CD14-positive monocyte (primary cell): ENCODE results near the gene ZFP91. TPM values are rescaled to one million over a fixed set of nuclear protein-coding genes. Genes with fewer than 3 reads are reported as not detected.

ENCODE experiments used
- DNase-seq, 3 donors: peaks; one replicate each; pipeline ENCODE4 v3.0.0-alpha.2; 2011 to 2022
- H2AFZ ChIP-seq: 2 replicates; pipeline ENCODE4 v1.6.0; 2012; ENCODE audit warnings: mild to moderate bottlenecking, low read depth, low read length, inconsistent platforms; ENCODE audit not compliant: insufficient read depth, poor library complexity, severe bottlenecking
- H3K27ac ChIP-seq, 2 donors: 1 replicate in 1 of 2; 2 replicates in 1 of 2; pipeline ENCODE4 v1.5.1; 2012 to 2013; ENCODE audit warnings: low read length in 2 of 2, control low read depth in 1 of 2, inconsistent platforms in 1 of 2, low read depth in 1 of 2, mild to moderate bottlenecking in 1 of 2
- H3K27me3 ChIP-seq, 2 donors: one replicate each; pipeline versions ENCODE4 v1.6.0 to v1.6.1; 2011 to 2013; ENCODE audit warnings: low read length in 2 of 2; ENCODE audit not compliant: control insufficient read depth in 2 of 2, insufficient read depth in 2 of 2
- H3K36me3 ChIP-seq, 2 donors: replicated peaks in 1 of 2; 1 replicate in 1 of 2; 2 replicates in 1 of 2; pipeline versions ENCODE4 v1.5.1 to v1.6.1; 2012 to 2013; ENCODE audit warnings: low read length in 2 of 2, control low read depth in 1 of 2, inconsistent platforms in 1 of 2, mild to moderate bottlenecking in 1 of 2; ENCODE audit not compliant: insufficient read depth in 2 of 2, control insufficient read depth in 1 of 2
- H3K4me1 ChIP-seq, 2 donors: 1 replicate in 1 of 2; 2 replicates in 1 of 2; pipeline versions ENCODE4 v1.5.1 to v1.6.1; 2012 to 2013; ENCODE audit warnings: low read length in 2 of 2, control low read depth in 1 of 2, inconsistent platforms in 1 of 2, mild to moderate bottlenecking in 1 of 2, moderate library complexity in 1 of 2; ENCODE audit not compliant: insufficient read depth in 2 of 2, control insufficient read depth in 1 of 2
- H3K4me2 ChIP-seq: replicated peaks from 2 replicates; pipeline ENCODE3; 2012; ENCODE audit warnings: low read length, moderate library complexity, mild to moderate bottlenecking; ENCODE audit not compliant: poor library complexity, severe bottlenecking; ENCODE audit errors: extremely low read depth
- H3K4me3 ChIP-seq, 3 experiments: fragments of 200-600 bp in 1 of 3; sonication (generic) in 1 of 3; replicated peaks in 1 of 3; 1 replicate in 2 of 3; 2 replicates in 1 of 3; pipeline ENCODE4 v1.5.1; 2011 to 2013; ENCODE audit warnings: low read length in 3 of 3, mild to moderate bottlenecking in 3 of 3, control low read depth in 2 of 3, low read depth in 2 of 3, inconsistent platforms in 1 of 3, moderate library complexity in 1 of 3
- H3K79me2 ChIP-seq: 2 replicates; pipeline ENCODE4 v1.6.0; 2012; ENCODE audit warnings: mild to moderate bottlenecking, control low read depth, inconsistent platforms, low read length, moderate library complexity; ENCODE audit not compliant: insufficient read depth
- H3K9ac ChIP-seq: 2 replicates; pipeline ENCODE4 v1.6.0; 2017; ENCODE audit warnings: low read length, mild to moderate bottlenecking; ENCODE audit not compliant: insufficient read depth, poor library complexity, severe bottlenecking
- H3K9me3 ChIP-seq, 2 donors: replicated peaks in 1 of 2; 1 replicate in 1 of 2; 2 replicates in 1 of 2; pipeline versions ENCODE4 v1.5.1 to v1.6.1; 2012 to 2013; ENCODE audit warnings: low read length in 2 of 2, control low read depth in 1 of 2; ENCODE audit not compliant: control insufficient read depth in 1 of 2, insufficient read depth in 1 of 2
- H4K20me1 ChIP-seq: 2 replicates; pipeline ENCODE4 v1.6.0; 2012; ENCODE audit warnings: mild to moderate bottlenecking, low read length, control low read depth, moderate library complexity; ENCODE audit not compliant: insufficient read depth
- H3K27ac Mint-ChIP-seq, 7 donors: one replicate each; pipeline ENCODE4 v1.8.0; 2020; ENCODE audit warnings: mild to moderate bottlenecking in 7 of 7, mixed read lengths in 7 of 7, moderate library complexity in 6 of 7, inconsistent platforms in 2 of 7
- H3K27me3 Mint-ChIP-seq, 3 donors: one replicate each; pipeline ENCODE4 v1.8.0; 2021 to 2022; ENCODE audit warnings: low read depth in 3 of 3, mild to moderate bottlenecking in 3 of 3, mixed read lengths in 3 of 3, moderate library complexity in 3 of 3, inconsistent platforms in 1 of 3
- H3K36me3 Mint-ChIP-seq, 2 donors: one replicate each; pipeline ENCODE4 v1.8.0; 2020; ENCODE audit warnings: mixed read lengths in 2 of 2, inconsistent platforms in 1 of 2, mild to moderate bottlenecking in 1 of 2
- H3K4me1 Mint-ChIP-seq: one replicate; pipeline ENCODE4 v1.8.0; 2020; ENCODE audit warnings: mild to moderate bottlenecking, mixed read lengths
- H3K4me3 Mint-ChIP-seq, 2 donors: one replicate each; pipeline ENCODE4 v1.8.0; 2020; ENCODE audit warnings: mild to moderate bottlenecking in 2 of 2, mixed read lengths in 2 of 2, moderate library complexity in 1 of 2
- H3K9me3 Mint-ChIP-seq, 7 donors: one replicate each; pipeline ENCODE4 v1.8.0; 2020 to 2022; ENCODE audit warnings: mixed read lengths in 7 of 7, mild to moderate bottlenecking in 6 of 7, moderate library complexity in 6 of 7, inconsistent platforms in 2 of 7
- CTCF ChIP-seq: fragments of 200-600 bp; IDR thresholded peaks from one replicate; pipeline ENCODE4 v1.8.0; 2022; ENCODE audit warnings: antibody characterized with exemption, mild to moderate bottlenecking
- WGBS: methylation state at CpG from one replicate; pipeline ENCODE4 v1.1.5; 2013; ENCODE audit warnings: missing lambda C conversion rate; ENCODE audit not compliant: insufficient coverage; 5-methylcytosine and 5-hydroxymethylcytosine counted together
- intact Hi-C, 2 donors: fragments of 100-400 bp; cut with micrococcal nuclease; formaldehyde crosslinking; loops; one replicate each; pipeline versions ENCODE4 v1.15.0 to v1.15.1; 2023
- polyA plus RNA-seq, 3 donors: library from polyadenylated mRNA; depleted of rRNA in 1 of 3; unstranded in 2 of 3; stranded (reverse) in 1 of 3; fragments of 300-500 nt in 2 of 3; fragments of >200 nt in 1 of 3; fragmentation: Illumina TruSeq in 2 of 3; gene quantifications; 1 replicate in 2 of 3; 2 replicates in 1 of 3; pipeline ENCODE4 v1.2.3, GENCODE V29; 2012 to 2021

Gene ZFP91
- polyA plus RNA-seq, 3 donors = 8.0 to 15.8 (median 8.3) TPM

- Histone ChIP-seq H3K27ac (no peak overlapping the region), H3K4me2 (no peak overlapping the region), H3K9me3 (peaks cover 0 to 5% of the 10 kb centered on the region in 2 donors), H3K9ac (no peak overlapping the region), H3K36me3 (no peaks in the 10 kb centered on the region), H4K20me1 (no peaks in the 10 kb centered on the region), H3K79me2 (no peaks in the 10 kb centered on the region), H3K4me3 (no peak overlapping the region), H2AFZ (no peak overlapping the region), H3K27me3 (no peaks in the 10 kb centered on the region), H3K4me1 (no peaks in the 10 kb centered on the region)
- H3K4me1 Mint-ChIP-seq = no peaks in the 10 kb centered on the region
- H3K9me3 Mint-ChIP-seq = peaks cover 0 to 10% (median 6%) of the 10 kb centered on the region in 7 donors
- no peak overlapping the region for H3K4me3 Mint-ChIP-seq
- H3K36me3 Mint-ChIP-seq = no peaks in the 10 kb centered on the region
- peak overlapping the region in 1 of 7 donors; percentile 12 for H3K27ac Mint-ChIP-seq
- TF ChIP-seq CTCF = no peak
- H3K27me3 Mint-ChIP-seq = peaks cover 0 to 2% (median 0%) of the 10 kb centered on the region in 3 donors
- no peak for DNase-seq
- 85% methylated on average over 2 of the region's 5 CpGs for WGBS
- intact Hi-C loops = loop anchor here in 1 of 2 donors (10.0 kb wide), 2 partner anchors 245 to 405 kb away; no protein-coding TSS in a partner anchor
These were observed 81.2 kb downstream of the ZFP91 start for GRCh38 chr11:58659910-58660570.

Other genes starting within 250 kb of the ZFP91 start
- gene OR5B17, start 220.0 kb upstream of the ZFP91 start, polyA plus RNA-seq = not detected
- not detected for gene OR5B3, start 172.2 kb upstream of the ZFP91 start, polyA plus RNA-seq
- not detected for gene OR5B2, start 150.9 kb upstream of the ZFP91 start, polyA plus RNA-seq
- gene OR5B12, start 136.8 kb upstream of the ZFP91 start, polyA plus RNA-seq = not detected
- under 1 TPM in 1 of 3 donors, not detected in 2; 0.12 TPM for gene OR5B21, start 71.0 kb upstream of the ZFP91 start, polyA plus RNA-seq
- 100 to 1,000 TPM in 2 of 3 donors, 10 to 100 TPM in 1; 81.3 to 133 (median 101) TPM for gene LPXN, start 3.2 kb upstream of the ZFP91 start, polyA plus RNA-seq
- gene CNTF, start 43.6 kb downstream of the ZFP91 start, polyA plus RNA-seq = 1 to 10 TPM in 1 of 3 donors, not detected in 2; 2.1 TPM
- gene GLYAT, start 152.9 kb downstream of the ZFP91 start, polyA plus RNA-seq = not detected